Lung (tissue), 12 donors: ENCODE data around the gene WFDC11. TPM values are rescaled to one million over a fixed set of nuclear protein-coding genes. Genes with fewer than 3 reads are reported as not detected.
"Not testable (repeated sequence)": the region's sequence is repeated elsewhere in the genome, so short reads cannot be mapped to it uniquely, and the experiment has no call there.

Experiments
- ATAC-seq: fragments of 200-7000 bp; cut with Tn5 transposase; one replicate; pipeline ENCODE4 v1.9.1; 2020; ENCODE audit warnings: moderate number of reproducible peaks; ENCODE audit not compliant: insufficient read depth, low FRiP score
- DNase-seq, 3 donors: peaks; one replicate each; pipeline ENCODE4 v3.0.0-alpha.2; 2013 to 2017
- H3K27ac ChIP-seq, 2 donors: one replicate each; pipeline ENCODE4 v1.5.1; 2013; ENCODE audit warnings: mild to moderate bottlenecking in 2 of 2, moderate library complexity in 2 of 2, control low read depth in 1 of 2, inconsistent platforms in 1 of 2, low read depth in 1 of 2, low read length in 1 of 2
- H3K27me3 ChIP-seq, 3 donors: one replicate each; pipeline ENCODE4 v1.5.1; 2013; ENCODE audit warnings: low read length in 2 of 3; ENCODE audit not compliant: control insufficient read depth in 3 of 3, insufficient read depth in 3 of 3
- H3K36me3 ChIP-seq, 4 donors: one replicate each; pipeline ENCODE4 v1.5.1; 2013; ENCODE audit warnings: low read length in 4 of 4, mild to moderate bottlenecking in 1 of 4, moderate library complexity in 1 of 4; ENCODE audit not compliant: control insufficient read depth in 4 of 4, insufficient read depth in 4 of 4
- H3K4me1 ChIP-seq, 5 donors: one replicate each; pipeline ENCODE4 v1.5.1; 2013; ENCODE audit warnings: low read length in 5 of 5, mild to moderate bottlenecking in 2 of 5, moderate library complexity in 1 of 5; ENCODE audit not compliant: control insufficient read depth in 5 of 5, insufficient read depth in 5 of 5
- H3K4me3 ChIP-seq: one replicate; pipeline ENCODE4 v1.5.1; 2013; ENCODE audit warnings: mild to moderate bottlenecking, control low read depth, moderate library complexity
- H3K9ac ChIP-seq, 2 donors: one replicate each; pipeline ENCODE4 v1.5.1; 2013; ENCODE audit warnings: low read length in 2 of 2, control low read depth in 1 of 2; ENCODE audit not compliant: insufficient read depth in 1 of 2
- H3K9me3 ChIP-seq, 4 donors: one replicate each; pipeline ENCODE4 v1.5.1; 2013; ENCODE audit warnings: low read length in 3 of 4, mild to moderate bottlenecking in 1 of 4, moderate library complexity in 1 of 4; ENCODE audit not compliant: control insufficient read depth in 4 of 4, insufficient read depth in 3 of 4
- CTCF ChIP-seq: IDR thresholded peaks from 2 replicates; pipeline ENCODE4 v1.5.1; 2012; ENCODE audit warnings: mild to moderate bottlenecking; ENCODE audit errors: control extremely low read depth, extremely low read depth
- WGBS, 2 donors: extraction: QIAGEN DNeasy Blood & Tissue Kit; methylation state at CpG; one replicate each; pipeline ENCODE4 v1.1.7; 2013; 5-methylcytosine and 5-hydroxymethylcytosine counted together
- polyA plus RNA-seq, 2 donors: library from polyadenylated mRNA; stranded (reverse); fragments of 200-250 nt; gene quantifications; one replicate each; pipeline ENCODE4 v1.2.1, GENCODE V29; 2013
- total RNA-seq, 2 donors: library from RNA; depleted of rRNA in 1 of 2; stranded (reverse); fragments of >200 nt in 1 of 2; gene quantifications; one replicate each; pipeline ENCODE4 v1.2.1, GENCODE V29; 2014 to 2021
- donor health status: control.
- donor health status: control.
- donor health status: Bipolar disorder and iron deficiency.
- donor health status: healthy.
- donor health status: DM: yes; HTN: yes; CAD: no.

The WFDC11 gene
- total and polyA plus RNA-seq, 4 donors: not detected

GRCh38 chr20:45647441-45648050 lies 22.5 kb downstream of the WFDC11 start:
- 68 to 80% methylated on average over 1 of the region's 1 CpG for WGBS, 2 donors
- Histone ChIP-seq H3K36me3 (no peaks in the 10 kb centered on the region), H3K9me3 (no peaks in the 10 kb centered on the region), H3K4me1 (peaks cover 0 to 2% (median 0%) of the 10 kb centered on the region in 5 donors), H3K4me3 (no peak overlapping the region), H3K27me3 (no peaks in the 10 kb centered on the region), H3K9ac (no peak overlapping the region), H3K27ac (no peak overlapping the region)
- ATAC-seq (no peak), DNase-seq (no peak)
- TF ChIP-seq CTCF: no peak

- no peak overlapping the region for H3K27ac ChIP-seq
- H3K4me3 ChIP-seq: no peak overlapping the region
- H3K27me3 ChIP-seq: no peaks in the 10 kb centered on the region
- ATAC-seq (no peak), DNase-seq (no peak)
- no peaks in the 10 kb centered on the region for H3K36me3 ChIP-seq
- TF ChIP-seq CTCF: no peak
- H3K9ac ChIP-seq: no peak overlapping the region
- H3K4me1 ChIP-seq: peaks cover 0 to 2% (median 0%) of the 10 kb centered on the region in 5 donors
- no peaks in the 10 kb centered on the region for H3K9me3 ChIP-seq
- WGBS, 2 donors: 71 to 88% methylated on average over 3 of the region's 3 CpGs
Measured at GRCh38 chr20:45646875-45647274, 23.2 kb downstream of the WFDC11 start.

GRCh38 chr20:45645869-45646268 lies 24.2 kb downstream of the WFDC11 start:
- not testable (repeated sequence) for ATAC-seq, DNase-seq, H3K27ac ChIP-seq, H3K27me3 ChIP-seq, H3K4me3 ChIP-seq, H3K36me3 ChIP-seq, H3K4me1 ChIP-seq, H3K9ac ChIP-seq, H3K9me3 ChIP-seq
- 90 to 96% methylated on average over 26 to 28 of the region's 28 CpGs for WGBS, 2 donors

GRCh38 chr20:45641076-45641475 lies 29.0 kb downstream of the WFDC11 start:
- ATAC-seq, DNase-seq: not testable (repeated sequence)

More at GRCh38 chr20:45641076-45641475, 29.0 kb downstream of the WFDC11 start:
- not testable (repeated sequence) for H3K9ac ChIP-seq, H3K27ac ChIP-seq, H3K27me3 ChIP-seq, H3K36me3 ChIP-seq, H3K9me3 ChIP-seq, H3K4me3 ChIP-seq, H3K4me1 ChIP-seq
- whole genome bisulfite sequencing, 2 donors: 97% methylated on average over 23 to 24 of the region's 24 CpGs
